Measurements from ENCODE around the gene ARPP21. TPM values are rescaled to one million over a fixed set of nuclear protein-coding genes. Genes with fewer than 3 reads are reported as not detected.
"Not testable (repeated sequence)": the region's sequence is repeated elsewhere in the genome, so short reads cannot be mapped to it uniquely, and the experiment has no call there.

ARPP21 gene
- polyA plus RNA-seq, 1 donor (not counting 4 experiments of a cell fraction or from before 2014, with no cell fraction given): not detected

DNA sequence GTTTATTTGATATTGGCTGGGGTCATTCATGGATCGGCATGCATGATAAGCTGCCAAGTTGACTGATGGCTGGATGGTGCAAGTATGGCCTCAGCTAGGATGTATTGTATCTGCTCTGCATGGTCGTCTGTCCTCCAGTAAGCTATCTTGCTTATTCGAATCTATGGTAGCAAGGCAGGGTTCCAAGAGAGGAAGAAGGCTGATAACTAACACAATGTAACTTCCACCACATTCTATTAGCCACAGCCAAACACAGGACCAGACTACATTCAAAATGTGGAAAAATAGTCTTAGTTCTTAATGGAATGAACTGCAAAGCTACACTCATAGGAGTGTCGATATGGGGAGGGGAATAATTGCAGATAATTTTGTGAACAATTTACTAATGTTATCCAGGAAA lies 175.2 kb downstream of the ARPP21 start:
- Histone ChIP-seq H3K27me3 (ENCODE audit: control insufficient read depth, extremely low read depth, insufficient read depth, low read length) (no peaks in the 10 kb centered on the region), H3K4me1 (ENCODE audit: control insufficient read depth, extremely low read depth, insufficient read depth, low read length) (no peaks in the 10 kb centered on the region), H2AFZ (ENCODE audit: control insufficient read depth, low read length) (no peak overlapping the region), H3K36me3 (ENCODE audit: control insufficient read depth in 2 of 2, extremely low read depth in 1 of 2, insufficient read depth in 2 of 2, low read length in 2 of 2) (no peaks in the 10 kb centered on the region), H3K79me2 (ENCODE audit: control insufficient read depth, insufficient read depth, low read length) (no peaks in the 10 kb centered on the region), H4K20me1 (ENCODE audit: control insufficient read depth, extremely low read depth, insufficient read depth, low read length) (no peaks in the 10 kb centered on the region), H3K4me3 (ENCODE audit: control insufficient read depth in 2 of 3, extremely low read depth in 1 of 3, insufficient read depth in 2 of 3, low read depth in 1 of 3, low read length in 3 of 3) (no peak overlapping the region), H3K9ac (ENCODE audit: control insufficient read depth, extremely low read depth, insufficient read depth, low read length) (no peak overlapping the region), H3K9me3 (ENCODE audit: control insufficient read depth, low read depth, low read length) (no peaks in the 10 kb centered on the region), H3K4me2 (ENCODE audit: control insufficient read depth, extremely low read depth, insufficient read depth, low read depth, low read length) (no peak overlapping the region), H3K27ac (ENCODE audit: control insufficient read depth, insufficient read depth, low read length) (no peak overlapping the region), H3K9me1 (ENCODE audit: control insufficient read depth, extremely low read depth, insufficient read depth, low read length) (no peaks in the 10 kb centered on the region)
- TF ChIP-seq EZH2 (IDR thresholded peaks at IDR 0.05; ENCODE audit: low read length): no peak
- TF ChIP-seq, protein P1, sequence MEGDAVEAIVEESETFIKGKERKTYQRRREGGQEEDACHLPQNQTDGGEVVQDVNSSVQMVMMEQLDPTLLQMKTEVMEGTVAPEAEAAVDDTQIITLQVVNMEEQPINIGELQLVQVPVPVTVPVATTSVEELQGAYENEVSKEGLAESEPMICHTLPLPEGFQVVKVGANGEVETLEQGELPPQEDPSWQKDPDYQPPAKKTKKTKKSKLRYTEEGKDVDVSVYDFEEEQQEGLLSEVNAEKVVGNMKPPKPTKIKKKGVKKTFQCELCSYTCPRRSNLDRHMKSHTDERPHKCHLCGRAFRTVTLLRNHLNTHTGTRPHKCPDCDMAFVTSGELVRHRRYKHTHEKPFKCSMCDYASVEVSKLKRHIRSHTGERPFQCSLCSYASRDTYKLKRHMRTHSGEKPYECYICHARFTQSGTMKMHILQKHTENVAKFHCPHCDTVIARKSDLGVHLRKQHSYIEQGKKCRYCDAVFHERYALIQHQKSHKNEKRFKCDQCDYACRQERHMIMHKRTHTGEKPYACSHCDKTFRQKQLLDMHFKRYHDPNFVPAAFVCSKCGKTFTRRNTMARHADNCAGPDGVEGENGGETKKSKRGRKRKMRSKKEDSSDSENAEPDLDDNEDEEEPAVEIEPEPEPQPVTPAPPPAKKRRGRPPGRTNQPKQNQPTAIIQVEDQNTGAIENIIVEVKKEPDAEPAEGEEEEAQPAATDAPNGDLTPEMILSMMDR (optimal IDR thresholded peaks at IDR 0.05 in 1 of 3, IDR thresholded peaks at IDR 0.05 in 1 of 3, conservative IDR thresholded peaks at IDR 0.05 in 1 of 3; ENCODE audit: extremely low read depth in 1 of 3, insufficient read depth in 2 of 3, low read length in 3 of 3): no peak
- FAIRE-seq (no peak), DNase-seq (ENCODE audit: low read depth, low spot score) (no peak)
- dilution Hi-C loops (cut with MboI; ENCODE audit: extremely low pct_ligation_motif_present, low sequenced_read_pairs): no loop called here

DNA sequence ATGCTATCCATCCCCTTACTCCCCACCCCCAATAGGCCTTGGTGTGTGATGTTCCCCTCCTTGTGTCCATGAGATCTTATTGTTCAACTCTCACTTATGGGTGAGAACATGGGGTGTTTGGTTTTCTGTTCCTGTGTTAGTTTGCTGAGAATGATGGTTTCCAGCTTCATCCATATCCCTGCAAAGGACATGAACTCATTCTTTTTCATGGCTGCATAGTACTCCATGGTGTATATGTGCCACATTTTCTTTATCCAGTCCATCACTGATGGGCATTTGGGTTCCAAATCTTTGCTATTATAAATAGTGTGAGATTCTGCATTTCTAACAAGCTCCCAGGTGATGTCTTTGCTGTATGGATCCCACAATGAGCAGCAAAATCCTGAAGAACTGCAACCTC lies 176.5 kb downstream of the ARPP21 start:
- H3K27me3 ChIP-seq (ENCODE audit: control insufficient read depth, extremely low read depth, insufficient read depth, low read length); dilution Hi-C loops (cut with MboI; ENCODE audit: extremely low pct_ligation_motif_present, low sequenced_read_pairs); FAIRE-seq; H3K9me1 ChIP-seq (ENCODE audit: control insufficient read depth, extremely low read depth, insufficient read depth, low read length); H3K9ac ChIP-seq (ENCODE audit: control insufficient read depth, extremely low read depth, insufficient read depth, low read length); DNase-seq (ENCODE audit: low read depth, low spot score); H3K4me1 ChIP-seq (ENCODE audit: control insufficient read depth, extremely low read depth, insufficient read depth, low read length); H4K20me1 ChIP-seq (ENCODE audit: control insufficient read depth, extremely low read depth, insufficient read depth, low read length); H2AFZ ChIP-seq (ENCODE audit: control insufficient read depth, low read length); H3K36me3 ChIP-seq (ENCODE audit: control insufficient read depth in 2 of 2, extremely low read depth in 1 of 2, insufficient read depth in 2 of 2, low read length in 2 of 2); H3K4me2 ChIP-seq (ENCODE audit: control insufficient read depth, extremely low read depth, insufficient read depth, low read depth, low read length); H3K79me2 ChIP-seq (ENCODE audit: control insufficient read depth, insufficient read depth, low read length); H3K4me3 ChIP-seq (ENCODE audit: control insufficient read depth in 2 of 3, extremely low read depth in 1 of 3, insufficient read depth in 2 of 3, low read depth in 1 of 3, low read length in 3 of 3); H3K9me3 ChIP-seq (ENCODE audit: control insufficient read depth, low read depth, low read length); H3K27ac ChIP-seq (ENCODE audit: control insufficient read depth, insufficient read depth, low read length): not testable (repeated sequence)

DNA sequence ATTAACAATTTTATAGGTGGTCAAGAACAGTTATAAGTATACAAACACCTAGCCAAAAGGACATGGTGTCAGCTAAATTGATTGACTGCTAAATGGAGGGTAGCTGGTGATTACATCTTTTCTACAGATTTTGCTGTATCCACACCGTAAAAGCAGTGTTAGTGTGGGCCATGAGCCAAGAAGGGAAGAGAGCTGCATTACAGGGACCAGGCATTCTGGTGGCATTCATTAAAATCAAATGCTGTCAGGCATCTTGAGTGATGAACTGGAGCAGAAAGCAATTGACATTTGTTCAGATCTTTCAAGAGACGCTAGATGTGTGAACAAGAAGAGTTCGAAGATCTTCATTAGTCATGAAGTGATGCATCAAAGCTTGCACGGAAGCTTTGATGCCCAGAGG lies 177.9 kb downstream of the ARPP21 start:
- Histone ChIP-seq H3K27ac (ENCODE audit: control insufficient read depth, insufficient read depth, low read length) (no peak overlapping the region), H3K4me2 (ENCODE audit: control insufficient read depth, extremely low read depth, insufficient read depth, low read depth, low read length) (no peak overlapping the region), H3K4me1 (ENCODE audit: control insufficient read depth, extremely low read depth, insufficient read depth, low read length) (no peaks in the 10 kb centered on the region), H2AFZ (ENCODE audit: control insufficient read depth, low read length) (no peak overlapping the region), H3K4me3 (ENCODE audit: control insufficient read depth in 2 of 3, extremely low read depth in 1 of 3, insufficient read depth in 2 of 3, low read depth in 1 of 3, low read length in 3 of 3) (no peak overlapping the region), H3K27me3 (ENCODE audit: control insufficient read depth, extremely low read depth, insufficient read depth, low read length) (no peaks in the 10 kb centered on the region), H3K9ac (ENCODE audit: control insufficient read depth, extremely low read depth, insufficient read depth, low read length) (no peak overlapping the region), H4K20me1 (ENCODE audit: control insufficient read depth, extremely low read depth, insufficient read depth, low read length) (no peaks in the 10 kb centered on the region), H3K9me1 (ENCODE audit: control insufficient read depth, extremely low read depth, insufficient read depth, low read length) (no peaks in the 10 kb centered on the region), H3K36me3 (ENCODE audit: control insufficient read depth in 2 of 2, extremely low read depth in 1 of 2, insufficient read depth in 2 of 2, low read length in 2 of 2) (no peaks in the 10 kb centered on the region), H3K9me3 (ENCODE audit: control insufficient read depth, low read depth, low read length) (no peaks in the 10 kb centered on the region), H3K79me2 (ENCODE audit: control insufficient read depth, insufficient read depth, low read length) (no peaks in the 10 kb centered on the region)
- dilution Hi-C loops (cut with MboI; ENCODE audit: extremely low pct_ligation_motif_present, low sequenced_read_pairs): no loop called here
- DNase-seq (ENCODE audit: low read depth, low spot score) (no peak), FAIRE-seq (no peak)
- no peak for TF ChIP-seq EZH2 (IDR thresholded peaks at IDR 0.05; ENCODE audit: low read length)
- TF ChIP-seq, protein P1 (optimal IDR thresholded peaks at IDR 0.05 in 1 of 3, IDR thresholded peaks at IDR 0.05 in 1 of 3, conservative IDR thresholded peaks at IDR 0.05 in 1 of 3; ENCODE audit: extremely low read depth in 1 of 3, insufficient read depth in 2 of 3, low read length in 3 of 3): no peak
